Left renal pelvis (tissue), 4 donors: Measurements from ENCODE around the gene SNX7. TPM values are rescaled to one million over a fixed set of nuclear protein-coding genes. Genes with fewer than 3 reads are reported as not detected.
A peak's percentile ranks its signal among the peaks of the same experiment; 100 is the strongest.

Source experiments
- DNase-seq, 4 donors: peaks; one replicate each; pipeline ENCODE4 v3.0.0-alpha.2; 2013; ENCODE audit warnings: low read depth in 4 of 4, low spot score in 3 of 4
- polyA plus RNA-seq, 4 donors: library from polyadenylated mRNA; unstranded; fragments of 120-200 nt; gene quantifications; one replicate each; pipeline ENCODE4 v1.2.1, GENCODE V29; 2013; ENCODE audit not compliant: insufficient read length in 4 of 4

SNX7 gene
- polyA plus RNA-seq, 4 donors = 30.1 to 68.3 (median 46.3) TPM

DNA sequence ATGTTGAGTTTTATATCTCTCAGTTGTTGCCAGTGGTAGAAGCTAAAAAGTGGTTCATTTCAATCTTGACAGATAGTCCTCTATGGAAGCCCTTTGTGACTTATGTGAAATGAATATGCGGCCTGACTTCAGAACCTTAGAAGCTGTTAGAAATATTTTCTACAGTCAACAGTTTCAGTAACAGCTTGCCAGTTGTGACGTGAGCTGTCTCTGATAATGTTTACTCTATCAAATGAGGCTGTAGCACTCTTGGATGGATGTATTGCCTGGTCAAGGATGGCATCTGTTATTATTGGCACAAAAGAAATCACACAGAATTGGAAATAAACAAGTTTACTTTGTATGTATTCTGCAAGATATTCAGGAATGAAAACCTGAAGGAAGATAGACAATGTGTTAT, 31.9 kb downstream of the SNX7 start:
- no peak for DNase-seq

DNA sequence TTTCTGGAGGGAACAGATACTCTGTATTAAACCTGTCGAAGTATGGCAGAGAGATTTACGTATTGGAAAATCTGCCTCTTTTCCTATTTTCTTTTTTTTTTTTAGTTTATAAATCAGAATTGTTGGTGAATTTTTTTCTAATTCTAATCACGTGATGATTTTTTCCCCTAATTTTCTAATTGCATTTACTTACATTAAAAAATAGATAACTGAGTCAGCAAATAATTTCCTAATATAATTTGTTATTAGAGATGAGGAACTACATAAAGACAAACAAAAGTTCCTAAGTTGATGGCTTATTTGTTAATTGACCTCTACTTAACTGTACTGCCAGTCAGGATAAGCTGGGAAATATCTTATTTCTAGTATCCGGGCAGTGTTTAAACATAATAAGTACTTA, 34.6 kb downstream of the SNX7 start:
- DNase-seq = no peak

DNA sequence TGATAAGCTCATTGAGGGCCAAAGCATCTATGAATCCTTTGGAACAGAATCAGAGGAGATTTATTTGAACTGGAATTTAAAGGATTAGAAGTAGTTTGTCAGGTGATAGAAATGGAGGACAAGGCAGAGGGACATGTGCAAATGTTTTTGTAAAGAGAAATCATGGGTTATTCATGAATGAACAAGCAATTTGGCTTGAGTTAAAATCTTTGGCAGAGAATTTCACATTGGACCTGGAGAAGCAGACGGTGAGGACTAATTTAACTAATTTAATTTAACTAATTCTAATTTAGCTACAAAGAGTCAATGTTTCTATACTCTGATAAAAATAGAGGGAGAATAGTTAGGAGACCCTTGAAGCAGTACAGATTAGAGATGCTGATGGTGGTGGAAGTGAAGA, 36.3 kb downstream of the SNX7 start:
- no peak for DNase-seq

DNA sequence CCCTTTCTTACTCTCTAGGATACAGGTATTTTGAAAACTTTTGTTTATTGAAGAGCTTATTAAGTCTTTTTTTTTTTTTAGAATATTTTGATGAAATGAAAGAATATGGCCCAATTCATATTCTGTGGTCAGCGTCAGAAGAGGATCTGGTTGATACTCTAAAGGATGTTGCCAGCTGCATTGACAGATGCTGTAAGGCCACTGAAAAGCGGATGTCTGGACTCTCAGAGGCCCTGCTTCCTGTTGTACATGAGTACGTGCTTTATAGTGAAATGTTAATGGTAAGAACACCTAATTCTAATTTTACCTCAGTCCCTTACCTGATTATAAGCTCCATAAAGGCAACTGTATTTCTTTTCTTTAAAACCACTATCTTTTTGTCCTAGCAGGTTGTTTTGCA, 37.1 kb downstream of the SNX7 start:
- no peak for DNase-seq

DNA sequence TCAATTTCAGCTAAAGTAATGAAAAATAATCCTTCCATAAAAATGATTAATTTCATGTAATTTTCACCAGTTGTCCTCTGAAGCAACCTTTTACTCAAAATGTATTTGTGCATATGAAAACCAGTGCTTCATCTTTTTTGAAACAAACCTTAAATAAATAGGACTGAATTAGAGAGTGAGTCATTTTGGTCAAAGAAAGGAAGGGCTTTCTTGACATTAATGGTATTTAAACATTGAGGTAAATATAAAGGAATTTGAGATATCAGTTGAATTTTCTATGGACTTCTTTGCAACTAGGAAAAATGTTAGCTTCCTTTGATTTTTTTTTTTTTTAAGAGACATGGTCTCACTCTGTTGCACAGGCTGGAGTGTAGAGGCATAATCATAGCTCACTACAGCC, 38.7 kb downstream of the SNX7 start:
- no peak for DNase-seq

DNA sequence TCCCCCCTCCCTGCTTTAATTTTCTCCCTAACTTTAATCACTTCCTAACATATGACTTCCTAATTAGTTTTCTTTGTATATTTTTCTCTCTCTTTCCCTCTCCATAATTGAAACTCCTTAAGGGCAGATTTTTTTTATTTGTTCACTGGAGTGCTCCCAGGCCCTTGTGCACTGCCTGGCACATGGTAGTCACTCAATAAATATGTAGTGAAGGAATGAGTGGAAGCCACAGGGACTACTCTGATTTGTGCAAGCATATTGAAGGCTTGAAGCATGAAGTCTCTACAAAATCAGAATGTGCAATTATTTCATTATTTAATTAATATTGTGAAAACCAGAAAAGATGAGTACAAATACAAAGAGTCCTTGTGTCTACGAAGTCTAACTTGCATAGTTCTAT, 41.5 kb downstream of the SNX7 start:
- no peak for DNase-seq

DNA sequence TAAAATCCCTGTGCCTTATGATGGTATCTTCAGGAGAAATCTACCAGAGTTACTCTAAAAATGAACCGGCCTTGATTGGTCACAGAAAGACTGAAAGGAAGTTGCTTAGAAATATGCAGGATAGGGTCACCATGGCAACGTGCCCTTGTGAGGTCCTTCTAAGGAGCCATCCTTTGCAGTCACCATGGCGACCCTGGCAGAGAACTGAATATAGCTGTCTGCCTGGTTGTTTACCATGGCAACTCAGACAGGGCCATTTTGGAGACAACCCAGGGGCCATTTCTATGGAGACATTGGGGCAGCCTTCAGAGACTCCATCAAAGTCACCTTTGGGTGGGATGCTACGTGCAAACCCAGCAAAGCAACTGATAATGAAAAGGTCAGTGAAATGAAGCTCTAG, 43.0 kb downstream of the SNX7 start:
- no peak for DNase-seq

DNA sequence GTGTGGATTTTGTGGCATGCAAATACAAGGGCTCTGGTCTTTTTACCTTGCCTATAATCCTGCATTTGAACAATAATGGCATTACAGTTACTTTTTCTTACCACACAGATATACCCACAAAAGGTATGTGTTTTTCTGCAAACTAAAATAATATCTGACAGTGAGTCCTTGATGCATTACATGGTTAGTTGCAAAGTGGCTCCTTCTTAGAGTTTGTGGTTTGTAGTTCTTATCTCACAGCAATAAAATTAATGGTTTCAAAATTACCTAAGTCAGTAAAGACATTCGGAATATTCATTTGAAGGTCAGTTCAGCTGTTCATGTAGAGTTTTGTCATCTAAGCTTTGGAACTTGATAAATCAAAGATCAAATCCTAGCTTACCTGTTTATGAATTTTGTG, 43.5 kb downstream of the SNX7 start:
- no peak for DNase-seq

DNA sequence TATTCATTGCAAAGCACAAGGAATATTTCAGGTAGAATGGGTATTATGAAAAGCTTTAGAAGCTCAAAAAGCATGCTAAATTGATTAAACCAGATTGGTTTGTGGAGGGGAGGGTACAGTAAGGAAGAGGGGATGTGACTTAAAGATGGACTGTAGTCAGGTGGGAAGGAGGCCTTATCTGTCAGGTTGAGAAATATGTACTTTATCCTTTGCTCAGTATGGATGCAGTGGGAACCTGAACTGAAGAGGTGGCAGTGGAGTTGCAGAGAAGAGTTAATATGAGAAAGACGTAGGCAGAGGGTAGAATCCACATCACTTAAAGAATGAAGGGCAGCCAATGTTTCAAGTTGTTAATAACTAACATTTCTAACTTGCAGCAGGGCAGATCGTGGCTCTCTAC, 44.1 kb downstream of the SNX7 start:
- DNase-seq = no peak

DNA sequence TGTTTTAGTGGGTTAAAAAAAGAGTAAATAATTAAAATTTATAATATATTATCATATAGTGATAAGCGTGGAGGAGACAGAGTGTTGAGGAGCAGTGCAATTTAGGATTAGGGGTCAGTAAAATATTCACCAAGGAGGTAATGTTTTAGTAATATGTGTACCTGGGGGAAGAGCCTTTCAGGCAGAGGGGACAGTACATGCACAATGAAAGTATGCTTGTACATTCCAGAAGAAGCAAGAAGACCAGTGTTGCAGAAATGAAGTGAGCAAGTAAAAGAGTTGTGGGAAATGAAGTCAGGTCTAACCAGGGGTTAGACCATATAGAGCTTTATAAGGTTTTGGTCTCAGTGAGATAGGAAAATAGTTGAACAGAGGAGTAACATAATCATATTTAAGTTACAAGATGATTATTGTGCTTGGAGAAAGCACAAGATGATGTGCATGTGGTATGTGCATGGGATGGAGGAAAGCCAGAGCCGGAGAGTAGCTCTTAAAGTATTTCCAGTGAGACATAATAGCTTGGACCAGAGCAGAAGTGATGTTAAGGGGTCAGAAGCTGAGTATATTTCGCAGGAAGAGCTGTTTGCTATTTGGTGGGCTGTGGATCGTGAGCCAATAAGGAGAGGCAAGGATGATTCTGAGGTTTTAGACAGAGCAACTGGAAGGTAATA, 44.8 kb downstream of the SNX7 start:
- no peak for DNase-seq

DNA sequence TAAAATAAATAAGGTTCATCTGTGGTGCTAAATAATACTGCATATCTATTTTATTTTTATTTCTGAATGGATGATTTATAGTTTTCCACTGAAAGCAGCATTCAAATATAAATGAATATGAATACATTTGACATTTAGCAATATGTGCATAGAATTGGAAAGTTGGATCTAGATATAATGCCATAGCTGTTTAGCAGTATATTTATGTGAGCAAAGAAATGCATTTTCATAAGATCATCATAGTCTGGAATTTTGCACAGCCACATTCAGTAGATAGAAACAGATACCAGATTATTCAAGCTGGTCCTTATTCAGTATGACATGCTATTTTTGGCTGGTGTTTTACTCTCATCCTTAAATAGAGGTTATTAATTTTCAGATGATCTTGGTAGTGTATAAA, 46.0 kb downstream of the SNX7 start:
- DNase-seq = no peak

DNA sequence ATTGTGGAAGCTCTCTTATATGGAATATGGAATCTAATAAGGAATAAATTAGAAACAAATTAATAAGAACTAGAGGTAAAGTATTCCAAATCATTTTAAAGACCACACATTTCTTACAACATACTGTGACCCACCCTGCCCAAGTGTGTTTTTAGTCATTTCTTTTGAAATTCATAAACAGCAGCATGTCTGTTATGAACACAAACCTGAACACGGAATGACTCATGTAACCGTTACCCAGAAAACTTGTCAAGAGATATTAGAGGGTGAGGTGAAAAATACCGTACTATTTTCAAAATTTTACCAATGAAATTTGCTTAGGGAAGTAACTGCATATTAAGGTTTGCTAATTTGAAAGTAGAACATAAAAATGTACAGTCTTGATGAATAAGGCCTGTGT, 48.4 kb downstream of the SNX7 start:
- no peak for DNase-seq

DNA sequence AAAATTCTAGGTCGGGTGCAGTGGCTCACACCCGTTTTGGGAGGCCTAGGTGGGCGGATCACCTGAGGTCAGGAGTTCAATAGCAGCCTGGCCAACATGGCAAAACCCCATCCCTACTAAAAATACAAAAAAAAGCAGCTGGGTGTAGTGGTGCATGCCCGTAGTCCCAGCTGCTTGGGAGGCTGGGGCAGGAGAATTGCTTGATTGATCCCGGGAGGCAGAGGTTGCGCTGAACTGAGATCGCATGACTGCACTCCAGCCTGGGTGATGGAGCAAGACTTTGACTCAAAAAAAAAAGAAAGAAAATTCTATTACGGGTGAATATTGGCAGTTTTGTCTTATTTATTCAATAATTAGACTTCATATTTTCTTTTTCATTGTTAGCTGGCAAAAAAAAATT, 62.1 kb downstream of the SNX7 start:
- no peak for DNase-seq

DNA sequence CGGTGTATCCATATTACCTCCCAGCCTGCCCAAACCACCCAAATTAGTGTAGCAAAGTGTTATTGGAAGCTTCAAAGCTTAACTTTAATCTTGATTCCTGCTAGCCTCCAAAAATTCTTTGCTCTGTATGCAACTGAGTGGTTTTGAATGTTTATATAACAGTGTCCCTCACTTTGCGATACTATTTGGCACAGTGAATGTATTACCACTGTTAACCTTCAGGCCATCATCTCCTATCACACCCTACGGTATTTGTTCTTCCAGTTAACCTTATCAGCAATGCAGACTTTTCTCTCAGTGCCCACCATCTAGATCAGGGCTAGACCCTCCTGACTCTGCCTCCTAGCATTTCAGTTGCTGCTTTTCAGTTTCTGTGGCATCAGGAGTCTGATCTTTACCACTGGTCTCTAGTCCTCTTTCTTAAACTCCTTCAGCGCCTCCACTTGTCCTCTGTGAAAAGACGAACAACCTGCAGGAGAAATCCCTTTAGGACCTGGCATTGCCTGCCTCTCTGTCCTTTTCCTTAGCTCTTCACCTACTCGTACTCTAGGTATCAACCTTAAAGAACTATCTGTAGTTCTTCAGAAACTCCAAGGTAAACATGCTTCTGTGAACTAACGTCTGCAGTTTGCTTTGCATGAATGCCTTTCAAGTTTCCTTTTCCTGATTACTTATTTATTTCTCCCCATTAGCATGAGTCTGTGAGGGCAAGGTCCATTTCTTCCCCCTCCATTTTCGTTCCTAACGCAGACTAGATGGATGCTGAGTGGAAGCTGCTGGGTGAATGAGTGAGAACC, 71.7 kb downstream of the SNX7 start:
- DNase-seq = peak in 3 of 4 donors; percentile 10 to 45 (median 30)

DNA sequence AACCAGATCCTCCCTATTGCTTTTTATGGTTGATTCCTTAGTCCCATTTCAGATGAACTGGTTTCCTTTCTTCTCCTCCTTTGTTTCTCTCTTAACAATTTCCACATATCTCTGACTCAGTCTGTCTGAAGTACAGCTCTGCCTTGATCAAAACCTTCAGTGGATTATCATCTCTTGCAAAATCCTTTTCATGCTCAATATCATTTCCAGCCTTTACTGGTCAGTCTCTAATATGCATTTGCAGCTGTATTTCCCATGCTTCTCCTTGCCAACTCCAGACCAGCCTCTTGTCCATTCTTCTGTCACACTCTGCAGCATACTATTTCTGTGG, 72.2 kb downstream of the SNX7 start:
- DNase-seq = no peak

DNA sequence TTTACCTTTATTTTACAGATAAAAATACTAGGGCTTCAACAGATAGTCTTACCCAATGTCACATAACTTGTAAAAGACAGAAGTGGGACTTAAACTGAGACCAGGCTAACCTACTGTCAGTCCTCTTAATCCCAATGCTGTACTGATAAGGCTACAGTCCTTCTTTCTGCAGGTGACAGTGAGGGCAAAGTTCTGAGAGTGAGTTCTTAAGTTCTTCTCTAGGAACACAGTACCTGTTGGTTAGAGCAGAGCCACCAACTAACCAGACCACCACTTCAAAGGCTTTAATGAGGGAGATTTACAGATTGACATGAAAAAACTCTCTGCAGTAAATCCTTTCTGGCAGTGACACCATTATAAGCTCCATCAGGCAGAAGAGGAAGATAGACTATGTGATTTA, 74.2 kb downstream of the SNX7 start:
- no peak for DNase-seq

DNA sequence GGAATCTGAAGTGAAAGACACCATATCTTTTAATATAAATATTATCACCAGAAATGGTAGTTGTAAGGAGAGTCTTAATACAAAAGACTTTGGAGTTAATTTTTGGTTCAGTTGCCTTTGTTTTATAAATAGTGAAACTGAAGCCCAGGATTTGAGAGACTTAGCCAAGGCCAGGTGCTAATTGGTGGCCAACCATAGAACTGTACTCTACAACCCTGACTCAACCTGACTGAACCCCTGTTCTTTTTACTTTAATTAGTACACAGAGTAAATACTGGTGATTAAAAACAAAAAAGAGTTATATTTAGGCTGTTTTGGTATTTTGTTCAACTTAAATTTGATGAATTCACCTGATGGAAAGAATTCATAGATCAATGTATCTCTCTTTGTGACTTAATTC, 76.3 kb downstream of the SNX7 start:
- no peak for DNase-seq

DNA sequence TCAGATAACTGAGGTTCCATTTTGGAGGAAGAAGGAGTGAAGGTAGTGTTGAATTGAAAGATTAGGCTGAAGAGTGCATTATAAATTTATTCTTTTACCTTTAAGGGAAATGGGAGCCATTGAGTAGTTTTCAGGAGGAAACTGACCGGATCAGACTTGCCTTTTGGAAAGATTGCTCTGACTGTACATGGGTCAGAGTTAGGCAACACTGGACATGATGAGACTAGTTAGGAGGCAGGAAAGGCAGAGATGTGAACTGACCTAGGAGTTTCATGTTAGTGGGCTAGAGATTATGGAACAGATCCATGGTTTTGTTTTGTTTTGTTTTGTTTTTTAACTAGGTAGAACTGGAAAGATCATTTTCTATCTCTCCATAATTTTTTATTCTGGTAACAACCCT, 78.2 kb downstream of the SNX7 start:
- no peak for DNase-seq

DNA sequence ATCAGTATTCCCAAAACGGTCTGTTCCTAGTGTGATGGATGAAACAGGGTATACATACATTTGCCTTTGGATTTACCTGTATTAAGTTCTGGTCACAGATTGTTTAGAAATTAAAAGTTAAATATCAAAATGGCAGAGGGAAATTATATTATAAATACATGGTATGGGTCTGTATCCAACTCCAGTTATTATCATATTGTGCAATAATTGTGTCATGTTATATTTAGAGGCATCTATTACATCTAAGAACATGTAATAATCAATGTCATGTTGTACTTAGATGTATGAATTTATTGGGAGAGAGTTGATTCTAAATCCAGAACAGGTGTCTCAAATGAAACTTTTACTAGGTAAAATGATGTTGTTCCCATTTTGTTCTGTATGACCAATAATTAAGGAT, 79.6 kb downstream of the SNX7 start:
- no peak for DNase-seq

DNA sequence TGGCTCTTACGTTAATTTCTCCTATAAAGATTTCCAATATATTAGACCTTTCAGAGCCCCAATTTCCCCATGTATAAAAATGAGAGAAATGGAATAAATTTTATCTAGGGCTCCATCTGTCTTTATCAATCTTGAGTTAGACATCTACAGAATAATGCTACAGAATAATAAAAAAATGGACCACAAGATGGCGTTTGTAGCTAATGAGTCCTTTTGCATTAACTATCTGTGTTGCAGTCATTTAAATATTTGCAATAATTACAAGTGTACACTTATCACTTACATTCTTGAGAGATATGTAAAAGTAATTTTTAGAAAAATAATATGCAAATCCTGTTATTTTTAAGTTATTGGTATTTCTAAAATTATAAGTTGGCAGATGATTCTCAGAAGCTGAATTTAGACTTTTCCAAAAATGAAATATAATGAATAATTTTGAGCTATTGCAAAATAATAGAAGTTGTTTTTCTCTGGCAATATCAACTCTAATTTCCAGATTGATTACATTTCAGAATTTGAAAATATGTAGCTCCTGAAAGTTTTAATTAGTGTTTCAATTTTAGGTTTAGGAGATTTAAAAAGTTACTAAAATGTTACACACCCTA, 87.7 kb downstream of the SNX7 start:
- no peak for DNase-seq

DNA sequence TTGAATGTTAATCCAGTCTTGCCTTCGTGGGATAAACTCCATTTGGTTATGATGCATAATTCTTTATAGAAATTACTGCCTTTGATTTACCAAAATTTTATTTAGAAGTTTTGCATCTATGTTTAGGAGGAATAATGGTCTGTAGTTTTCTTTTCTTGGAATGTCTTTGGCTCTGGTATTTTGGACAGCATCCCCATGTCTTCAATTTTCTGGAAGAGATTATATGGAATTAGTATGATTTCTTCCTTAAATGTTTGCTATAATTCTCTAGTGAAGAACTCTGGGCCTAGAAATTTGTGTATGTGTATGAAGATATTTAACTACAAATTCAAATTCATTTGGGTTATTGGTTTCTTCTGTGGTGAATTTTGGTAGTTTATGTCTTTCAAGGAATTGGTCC, 92.7 kb downstream of the SNX7 start:
- no peak for DNase-seq

DNA sequence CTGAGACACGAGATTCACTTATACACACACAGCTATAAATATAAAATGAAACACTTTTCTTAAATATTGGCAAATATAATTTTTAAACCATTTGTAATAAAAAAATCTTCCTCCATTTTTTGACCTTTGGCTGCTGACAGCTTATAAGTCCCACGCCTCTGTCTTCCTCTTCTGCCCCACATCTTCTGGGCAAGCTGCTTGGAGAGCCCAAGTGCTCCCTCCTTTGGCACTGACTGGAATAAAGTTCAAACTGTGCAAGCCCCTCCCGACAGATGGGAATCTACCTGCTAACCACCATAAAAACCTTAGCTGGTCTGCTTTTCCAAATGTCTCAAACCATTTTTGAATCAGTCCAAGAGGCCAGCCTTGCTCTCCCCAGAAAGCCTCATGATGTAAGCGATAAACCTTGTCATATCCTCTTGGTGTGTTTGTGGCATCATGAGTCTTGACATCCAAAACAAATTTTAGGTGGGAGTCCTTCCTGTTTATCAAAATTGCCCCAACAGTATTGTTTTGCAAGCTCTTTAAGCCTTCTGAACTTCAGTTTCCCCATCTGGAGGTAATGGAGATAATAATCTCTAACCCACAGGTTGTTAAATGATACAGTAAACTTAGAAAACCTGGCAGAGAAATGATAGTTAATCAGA, 99.8 kb downstream of the SNX7 start:
- no peak for DNase-seq
